Activated T-cell treated with anti-CD3 and anti-CD28 coated beads, Interleukin-2, amount 50 U/mL, for 24 hours (primary cell): Measurements from ENCODE around the gene TOM1L2.

Source experiments
- DNase-seq: peaks from one replicate; pipeline ENCODE4 v3.0.0-alpha.2; 2020
- H3K27ac Mint-ChIP-seq: 2 replicates; pipeline ENCODE4 v1.8.0; 2020; ENCODE audit warnings: mild to moderate bottlenecking, mixed read lengths
- H3K27me3 Mint-ChIP-seq: 2 replicates; pipeline ENCODE4 v1.8.0; 2020; ENCODE audit warnings: mixed read lengths
- H3K36me3 Mint-ChIP-seq: 2 replicates; pipeline ENCODE4 v1.8.0; 2020; ENCODE audit warnings: low read depth, mixed read lengths
- H3K4me1 Mint-ChIP-seq: 2 replicates; pipeline ENCODE4 v1.8.0; 2020; ENCODE audit warnings: low read depth, mixed read lengths
- H3K4me3 Mint-ChIP-seq: 2 replicates; pipeline ENCODE4 v1.8.0; 2020; ENCODE audit warnings: mild to moderate bottlenecking, moderate library complexity, mixed read lengths
- H3K9me3 Mint-ChIP-seq: 2 replicates; pipeline ENCODE4 v1.8.0; 2020; ENCODE audit warnings: mixed read lengths

Gene TOM1L2

DNA sequence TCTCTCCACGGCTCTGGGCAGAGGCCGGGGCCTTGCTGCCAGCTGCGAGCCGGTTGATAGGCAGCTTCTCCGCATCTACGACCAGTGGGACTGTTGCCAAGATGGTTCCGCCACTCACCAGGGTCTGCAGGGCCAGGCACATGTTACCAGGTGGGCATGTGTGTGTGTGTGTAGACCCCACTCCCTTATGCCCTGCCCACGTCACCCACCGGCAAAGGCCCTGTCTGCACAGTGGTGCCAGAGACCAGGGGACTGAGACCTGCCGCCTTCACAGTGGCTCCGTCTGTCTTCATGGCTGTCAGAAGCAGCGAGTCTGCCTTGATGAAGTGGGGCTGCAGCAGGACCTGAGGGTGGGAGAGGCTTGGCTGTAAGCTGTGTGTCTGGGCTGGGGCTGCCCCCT is 153.1 kb downstream of the TOM1L2 start:
- no peak overlapping the region for H3K4me3 Mint-ChIP-seq
- no peak for DNase-seq
- H3K27me3 Mint-ChIP-seq = no peaks in the 10 kb centered on the region
- peaks cover 55% of the 10 kb centered on the region for H3K4me1 Mint-ChIP-seq
- peaks cover 84% of the 10 kb centered on the region for H3K36me3 Mint-ChIP-seq
- peak overlapping the region; percentile 52 for H3K27ac Mint-ChIP-seq
- H3K9me3 Mint-ChIP-seq = no peaks in the 10 kb centered on the region

DNA sequence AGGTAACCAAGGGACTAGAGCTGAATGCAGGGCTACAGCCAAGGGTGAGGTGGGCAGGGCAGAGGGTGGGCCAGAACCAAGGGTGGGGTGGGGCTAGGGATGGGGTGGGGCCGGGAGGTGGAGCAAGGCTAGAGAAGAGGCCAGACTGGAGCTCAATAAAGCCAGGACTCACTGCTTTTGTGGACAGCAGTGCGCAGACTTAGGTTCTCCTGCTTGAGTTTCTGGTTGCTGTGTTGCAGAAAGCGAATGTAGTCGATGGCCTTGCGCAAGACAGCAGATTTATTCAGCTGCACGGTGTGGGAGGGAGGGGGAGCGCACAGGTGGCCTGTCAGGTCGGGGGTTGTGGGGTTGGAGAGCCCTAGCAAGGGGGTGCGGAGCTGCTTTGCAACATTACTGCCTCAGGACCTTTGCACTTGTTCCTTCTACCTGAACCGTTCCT is 154.1 kb downstream of the TOM1L2 start:
- H3K27me3 Mint-ChIP-seq = no peaks in the 10 kb centered on the region
- peaks cover 50% of the 10 kb centered on the region for H3K4me1 Mint-ChIP-seq
- no peak overlapping the region for H3K4me3 Mint-ChIP-seq
- no peaks in the 10 kb centered on the region for H3K9me3 Mint-ChIP-seq
- DNase-seq = no peak
- H3K27ac Mint-ChIP-seq = no peak overlapping the region
- peaks cover 89% of the 10 kb centered on the region for H3K36me3 Mint-ChIP-seq

DNA sequence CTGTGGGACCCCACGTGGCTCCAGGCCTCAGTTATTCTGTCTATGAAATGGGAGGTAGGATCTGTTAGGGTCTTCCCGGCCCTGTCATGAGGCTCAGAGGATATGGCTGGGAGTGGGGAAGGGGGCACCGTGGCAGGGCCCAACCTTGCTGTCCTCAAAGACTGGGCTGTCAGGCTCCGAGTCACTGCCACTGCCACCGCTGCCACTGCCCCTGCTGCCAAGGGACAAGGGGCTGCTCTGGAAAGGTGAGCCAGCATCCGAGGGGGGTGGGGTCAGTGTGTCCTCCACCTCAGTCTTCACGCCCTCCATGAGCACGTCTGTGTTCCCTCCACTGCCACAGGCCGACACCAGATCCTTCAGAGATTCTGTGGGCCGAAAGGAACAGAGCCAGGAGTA is 154.7 kb downstream of the TOM1L2 start:
- no peaks in the 10 kb centered on the region for H3K9me3 Mint-ChIP-seq
- no peak overlapping the region for H3K27ac Mint-ChIP-seq
- peaks cover 48% of the 10 kb centered on the region for H3K4me1 Mint-ChIP-seq
- H3K27me3 Mint-ChIP-seq = no peaks in the 10 kb centered on the region
- no peak overlapping the region for H3K4me3 Mint-ChIP-seq
- DNase-seq = no peak
- H3K36me3 Mint-ChIP-seq = peaks cover 88% of the 10 kb centered on the region

DNA sequence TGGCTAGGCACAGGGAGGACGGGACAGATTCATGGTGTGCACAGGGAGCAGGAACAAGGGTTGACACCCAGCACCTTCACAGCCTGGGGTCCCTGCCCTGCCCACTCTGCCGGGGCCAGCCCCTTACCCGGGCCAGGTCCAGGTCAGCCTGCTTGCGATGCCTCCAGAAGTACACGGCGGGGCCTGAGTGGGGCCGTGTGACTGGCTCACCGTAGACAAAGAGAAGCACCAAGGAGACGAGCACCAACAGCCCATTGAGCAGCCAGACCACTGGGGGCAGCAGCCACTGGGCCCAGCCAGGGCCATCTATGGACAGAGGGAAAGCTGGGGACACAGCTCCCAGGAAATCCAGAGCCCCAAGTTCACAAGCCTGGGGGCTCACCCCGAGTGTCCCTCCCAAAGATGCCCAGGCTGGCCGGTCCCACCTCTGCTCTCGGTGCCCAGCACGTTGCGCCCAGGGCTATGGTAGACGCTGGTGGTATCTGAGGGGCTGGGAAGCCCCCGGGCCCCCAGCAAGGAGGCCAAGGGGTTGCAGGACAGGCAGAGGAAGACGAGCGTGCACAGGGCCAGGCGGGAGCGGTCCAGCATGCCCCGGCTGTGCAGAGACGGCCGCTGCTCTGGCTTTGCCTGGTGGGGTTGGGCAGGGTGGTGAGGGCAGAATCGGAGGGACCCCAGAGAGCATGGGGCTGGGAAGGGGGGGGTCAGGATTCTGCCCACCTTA is 155.2 kb downstream of the TOM1L2 start:
- DNase-seq = no peak
- peaks cover 47% of the 10 kb centered on the region for H3K4me1 Mint-ChIP-seq
- H3K27ac Mint-ChIP-seq = no peak overlapping the region
- no peak overlapping the region for H3K4me3 Mint-ChIP-seq
- no peaks in the 10 kb centered on the region for H3K27me3 Mint-ChIP-seq
- H3K36me3 Mint-ChIP-seq = peaks cover 87% of the 10 kb centered on the region
- no peaks in the 10 kb centered on the region for H3K9me3 Mint-ChIP-seq

DNA sequence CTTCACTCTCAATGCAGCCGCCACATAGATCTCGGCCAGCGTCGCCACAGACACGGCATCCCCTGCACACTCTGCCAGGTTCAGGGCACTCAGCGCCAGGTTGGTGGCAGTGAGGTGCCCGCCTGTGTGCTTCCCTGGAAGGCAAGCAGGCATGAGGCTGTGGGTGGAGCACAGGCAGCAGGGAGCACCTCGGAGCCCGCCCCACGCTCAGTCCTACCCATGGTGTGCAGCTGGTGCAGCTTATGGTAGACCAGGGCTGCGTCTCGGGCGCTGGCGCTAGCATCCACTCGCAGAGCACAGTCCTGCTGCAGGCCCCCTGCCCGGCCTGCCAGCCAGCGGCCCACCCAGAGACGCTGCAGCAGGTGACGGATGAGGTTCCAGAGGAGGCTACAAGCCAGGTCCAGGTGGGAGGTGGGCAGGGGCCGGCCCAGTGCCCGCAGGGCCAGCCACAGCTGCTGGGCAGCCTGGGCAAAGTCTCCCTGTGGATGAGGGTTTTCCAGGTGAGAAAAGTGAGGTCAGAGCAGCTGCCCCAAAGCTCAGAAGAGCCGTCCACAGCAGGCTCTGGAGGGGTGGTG is 155.9 kb downstream of the TOM1L2 start:
- Mint-ChIP-seq H3K9me3 (no peaks in the 10 kb centered on the region), H3K27ac (no peak overlapping the region), H3K4me1 (peaks cover 45% of the 10 kb centered on the region), H3K36me3 (peaks cover 88% of the 10 kb centered on the region), H3K4me3 (no peak overlapping the region), H3K27me3 (no peaks in the 10 kb centered on the region)
- DNase-seq = no peak

DNA sequence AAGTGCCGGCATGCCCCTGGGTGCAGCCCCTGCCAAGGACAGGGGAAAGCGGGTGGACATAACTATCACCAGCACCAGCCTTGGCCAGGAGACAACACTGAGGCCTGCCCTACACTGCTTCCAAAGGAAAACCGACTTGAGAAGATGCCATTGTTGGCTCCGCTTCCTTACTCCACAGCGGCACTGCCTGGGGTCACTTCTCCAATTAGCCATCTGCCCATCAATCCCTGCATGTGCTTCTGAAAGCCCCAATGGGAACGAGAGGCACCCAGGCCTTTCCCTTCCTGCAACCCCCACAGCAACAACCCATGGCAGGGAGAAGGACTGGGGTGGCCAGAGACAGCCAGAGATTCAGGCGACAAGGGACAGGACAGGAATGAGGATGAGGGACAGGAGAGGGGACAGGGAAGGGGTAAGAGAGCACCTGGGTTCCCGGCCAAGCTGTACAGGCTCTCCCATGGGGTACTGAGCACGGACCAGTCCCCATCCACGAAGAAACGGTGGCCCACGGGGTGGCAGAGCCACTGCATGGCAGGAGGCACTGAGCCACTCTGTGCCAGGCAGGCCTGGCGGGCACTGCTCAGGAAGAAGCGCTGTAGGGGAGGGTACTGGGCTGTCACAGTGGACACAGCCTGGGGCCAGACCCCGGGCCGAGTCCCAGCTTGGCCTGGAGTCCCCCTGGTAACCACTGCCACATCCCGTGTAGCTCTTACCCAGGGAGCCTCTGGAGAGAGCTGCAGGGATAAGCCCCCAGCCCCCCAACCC is 156.6 kb downstream of the TOM1L2 start:
- Mint-ChIP-seq H3K36me3 (peaks cover 89% of the 10 kb centered on the region), H3K9me3 (no peaks in the 10 kb centered on the region), H3K27ac (peak overlapping the region; percentile 77), H3K27me3 (no peaks in the 10 kb centered on the region), H3K4me3 (no peak overlapping the region), H3K4me1 (peaks cover 38% of the 10 kb centered on the region)
- no peak for DNase-seq

DNA sequence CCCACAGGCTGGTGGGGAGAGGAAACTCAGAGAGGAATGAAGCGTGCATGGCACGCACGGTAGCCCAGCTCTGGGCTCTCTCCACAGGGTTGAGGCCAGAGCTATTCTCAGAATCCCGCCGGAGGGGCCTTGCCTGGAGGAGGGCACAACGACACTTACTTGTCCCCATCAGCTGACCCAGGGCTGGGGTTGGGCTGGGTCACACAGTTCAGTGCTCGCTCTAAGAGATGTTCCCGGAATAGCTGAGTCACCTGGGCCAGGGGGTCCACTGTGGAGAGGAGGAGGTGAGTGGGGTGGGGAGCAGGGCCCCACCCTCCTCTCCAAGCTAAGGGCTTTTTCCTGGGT is 157.2 kb downstream of the TOM1L2 start:
- Mint-ChIP-seq H3K4me3 (no peak overlapping the region), H3K4me1 (peaks cover 32% of the 10 kb centered on the region), H3K9me3 (no peaks in the 10 kb centered on the region), H3K36me3 (peaks cover 88% of the 10 kb centered on the region), H3K27me3 (no peaks in the 10 kb centered on the region), H3K27ac (peak overlapping the region; percentile 77)
- no peak for DNase-seq

DNA sequence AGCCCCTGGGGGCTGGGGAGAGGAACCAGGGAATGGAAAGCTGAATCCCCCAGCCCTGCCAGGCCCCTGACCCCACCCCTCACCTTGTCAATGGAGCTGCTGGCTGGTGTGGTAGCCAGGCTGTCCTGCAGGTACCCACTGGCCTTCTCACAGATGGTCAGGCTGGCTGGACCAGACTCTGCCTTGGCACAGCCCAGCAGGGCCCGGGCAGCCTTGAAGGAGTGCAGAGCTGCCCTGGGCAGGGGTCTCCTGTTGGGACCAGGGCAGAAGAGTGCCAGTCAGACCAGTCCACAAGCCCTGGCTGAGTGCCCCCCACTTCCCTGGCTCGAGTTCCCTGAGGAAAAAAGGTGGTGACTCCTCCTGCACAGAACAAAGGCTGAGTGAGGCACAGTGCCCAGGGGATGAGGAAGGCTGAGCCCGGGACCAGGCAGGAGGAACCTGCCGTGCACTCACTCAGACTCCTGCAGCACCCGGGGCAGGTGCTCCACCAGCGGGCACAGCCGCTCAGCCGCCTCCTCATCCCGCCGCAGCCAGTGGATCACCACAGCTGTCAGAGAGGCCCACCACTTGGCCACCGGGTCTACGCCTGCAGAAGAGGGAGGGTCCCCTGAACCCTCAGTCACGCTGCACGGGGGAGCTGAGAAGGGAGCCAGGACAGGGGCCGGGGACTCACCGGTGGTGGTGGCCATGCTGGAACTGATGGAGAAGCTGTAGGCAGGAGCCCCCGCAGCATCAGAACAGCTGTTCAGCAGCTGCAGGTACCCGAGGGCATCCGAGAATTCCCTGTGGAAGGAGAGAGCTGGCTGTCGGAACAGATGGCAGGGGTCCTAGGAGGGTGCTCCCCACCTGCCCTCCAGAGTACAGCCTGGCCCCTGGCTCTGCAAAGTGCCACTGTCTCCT is 157.8 kb downstream of the TOM1L2 start:
- Mint-ChIP-seq H3K27ac (peak overlapping the region; percentile 77), H3K9me3 (no peaks in the 10 kb centered on the region), H3K36me3 (peaks cover 82% of the 10 kb centered on the region), H3K4me1 (peaks cover 26% of the 10 kb centered on the region), H3K27me3 (no peaks in the 10 kb centered on the region), H3K4me3 (no peak overlapping the region)
- DNase-seq = no peak

DNA sequence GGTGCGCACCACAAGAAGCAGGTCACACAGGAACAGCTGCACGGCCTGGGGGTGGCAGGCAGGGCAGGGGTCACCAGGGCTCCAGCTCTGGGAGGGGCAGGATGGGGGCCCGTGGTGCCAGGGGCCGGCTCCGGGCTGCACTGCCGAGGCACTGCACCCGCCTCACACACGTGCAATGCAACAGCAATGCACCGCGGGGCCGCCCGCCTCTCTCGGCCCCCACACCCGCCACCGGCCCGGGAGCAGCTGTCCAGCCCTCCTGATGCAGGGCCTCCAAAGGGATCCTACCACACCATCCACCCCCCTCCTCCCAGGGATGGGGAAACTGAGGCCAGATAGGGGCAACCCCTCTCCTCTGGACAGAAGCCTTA is 158.5 kb downstream of the TOM1L2 start:
- Mint-ChIP-seq H3K9me3 (no peaks in the 10 kb centered on the region), H3K27ac (no peak overlapping the region), H3K4me1 (peaks cover 25% of the 10 kb centered on the region), H3K4me3 (no peak overlapping the region), H3K27me3 (no peaks in the 10 kb centered on the region), H3K36me3 (peaks cover 76% of the 10 kb centered on the region)
- no peak for DNase-seq

DNA sequence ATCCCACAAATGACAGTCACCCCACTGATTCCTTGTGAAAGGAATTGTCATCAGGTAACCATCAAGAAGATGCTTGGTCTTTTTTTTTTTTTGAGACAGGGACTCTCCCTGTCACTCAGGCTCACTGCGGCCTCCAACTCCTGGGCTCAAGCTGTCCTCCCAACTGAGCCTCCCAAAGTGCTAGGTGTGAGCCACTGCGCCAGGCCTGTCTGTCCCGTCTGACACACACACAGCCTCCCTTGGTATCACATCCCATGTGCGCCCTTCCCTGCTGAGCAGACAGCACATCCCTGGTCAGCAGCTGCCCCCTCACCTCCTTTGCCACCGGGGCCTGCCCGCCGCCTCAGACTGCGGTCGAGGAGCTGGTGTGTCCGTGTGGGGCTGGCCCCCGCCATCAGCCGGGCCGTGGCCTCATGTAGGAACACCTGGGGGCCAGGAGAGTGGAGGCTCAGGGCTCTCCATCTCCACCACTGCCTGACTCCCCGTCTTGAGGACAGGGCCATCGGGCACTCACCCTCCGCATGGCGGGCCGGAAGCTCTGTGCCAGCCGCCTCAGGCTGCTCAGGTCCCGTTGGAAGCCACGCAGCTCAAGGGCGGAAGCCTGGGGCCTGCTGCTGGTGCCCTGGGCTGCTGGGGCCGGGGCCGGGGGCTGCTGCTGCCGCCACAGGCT is 159.0 kb downstream of the TOM1L2 start:
- Mint-ChIP-seq H3K36me3 (peaks cover 73% of the 10 kb centered on the region), H3K27me3 (no peaks in the 10 kb centered on the region), H3K9me3 (no peaks in the 10 kb centered on the region), H3K4me1 (peaks cover 23% of the 10 kb centered on the region), H3K27ac (peak overlapping the region; percentile 76), H3K4me3 (no peak overlapping the region)
- no peak for DNase-seq

DNA sequence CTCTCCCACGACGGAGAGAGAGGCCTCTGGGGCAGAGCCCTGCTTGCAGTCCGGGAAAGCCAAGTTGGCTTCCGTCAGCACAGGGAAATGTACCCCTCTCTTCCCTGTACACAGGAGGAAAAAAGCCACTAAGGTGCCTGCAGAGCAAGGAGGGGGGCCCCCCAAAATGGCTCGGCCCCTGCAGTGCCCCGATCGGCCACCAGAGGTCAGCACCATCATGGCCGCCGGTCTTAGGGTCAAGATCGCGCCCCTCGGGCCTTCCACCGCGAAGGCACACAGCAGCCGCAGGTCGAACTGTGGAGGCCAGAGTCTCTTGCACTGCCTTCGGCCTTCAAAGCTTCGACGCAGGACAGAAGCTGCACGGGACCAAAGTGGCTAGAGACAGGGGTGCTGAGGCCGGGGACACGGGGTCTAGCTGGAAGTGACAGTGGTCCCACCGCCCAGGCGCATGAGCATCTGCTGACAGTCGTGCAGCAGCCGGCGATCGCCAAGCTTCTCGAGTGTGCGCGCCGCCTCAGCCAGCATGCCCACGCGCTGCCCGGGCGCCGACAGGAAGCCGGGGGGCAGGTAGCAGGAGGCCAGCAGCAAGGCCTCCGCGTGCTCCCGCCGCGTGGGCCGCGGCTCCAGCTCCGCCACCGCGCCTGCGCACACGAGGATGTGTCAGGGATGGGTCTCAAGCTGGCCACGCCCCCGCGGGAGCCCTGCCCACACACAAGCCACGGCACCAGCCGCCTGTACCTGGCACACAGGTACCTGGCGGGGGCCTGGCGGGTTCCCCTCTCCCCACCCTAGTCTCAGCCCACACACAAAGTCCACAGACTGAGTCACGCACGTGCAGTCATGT is 159.8 kb downstream of the TOM1L2 start:
- no peak overlapping the region for H3K4me3 Mint-ChIP-seq
- H3K27ac Mint-ChIP-seq = peak overlapping the region; percentile 76
- peaks cover 23% of the 10 kb centered on the region for H3K4me1 Mint-ChIP-seq
- no peaks in the 10 kb centered on the region for H3K9me3 Mint-ChIP-seq
- H3K27me3 Mint-ChIP-seq = no peaks in the 10 kb centered on the region
- peak; percentile 85 for DNase-seq
- peaks cover 66% of the 10 kb centered on the region for H3K36me3 Mint-ChIP-seq

DNA sequence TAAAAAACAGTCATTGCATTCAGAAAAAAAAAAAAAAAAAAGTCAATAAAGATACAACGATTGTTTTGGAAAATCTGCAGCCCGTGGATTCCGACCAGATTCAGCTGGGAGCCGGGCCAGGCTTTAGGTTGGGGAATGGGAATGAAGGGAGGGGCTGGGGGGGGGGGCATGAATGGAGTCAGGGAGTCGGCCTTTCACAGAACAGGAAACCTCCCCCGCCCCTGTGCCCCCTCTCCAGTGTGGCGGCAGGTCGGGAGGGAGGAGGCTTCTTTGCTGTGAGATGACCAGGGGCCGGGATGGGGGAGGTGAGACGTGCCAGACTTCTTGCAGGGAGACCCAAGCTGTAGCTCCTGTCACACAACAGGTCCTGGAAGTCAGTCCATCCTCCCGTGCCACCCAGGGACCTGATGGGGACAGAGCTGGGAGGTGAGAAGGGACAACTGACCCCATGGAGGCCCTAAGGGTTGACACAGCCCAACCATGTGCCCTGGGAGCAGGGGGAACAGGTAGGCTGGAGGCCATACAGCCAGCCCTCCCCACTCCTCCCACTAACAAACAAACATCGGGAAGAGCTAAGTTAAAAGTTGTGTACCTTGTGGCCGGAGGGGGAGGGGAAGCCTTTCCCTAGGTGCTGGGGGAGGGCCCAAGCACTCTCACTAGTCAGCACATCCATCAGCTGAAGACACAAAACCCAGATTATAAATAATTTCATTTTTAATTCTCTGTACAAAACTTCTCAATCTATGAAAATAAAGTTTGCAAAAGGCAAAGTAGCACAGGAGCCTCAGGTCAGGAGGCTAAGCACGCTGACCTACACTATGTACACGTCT is 160.6 kb downstream of the TOM1L2 start:
- no peak for DNase-seq
- Mint-ChIP-seq H3K4me1 (peaks cover 23% of the 10 kb centered on the region), H3K9me3 (no peaks in the 10 kb centered on the region), H3K27ac (peak overlapping the region; percentile 51), H3K4me3 (no peak overlapping the region), H3K36me3 (peaks cover 58% of the 10 kb centered on the region), H3K27me3 (no peaks in the 10 kb centered on the region)

DNA sequence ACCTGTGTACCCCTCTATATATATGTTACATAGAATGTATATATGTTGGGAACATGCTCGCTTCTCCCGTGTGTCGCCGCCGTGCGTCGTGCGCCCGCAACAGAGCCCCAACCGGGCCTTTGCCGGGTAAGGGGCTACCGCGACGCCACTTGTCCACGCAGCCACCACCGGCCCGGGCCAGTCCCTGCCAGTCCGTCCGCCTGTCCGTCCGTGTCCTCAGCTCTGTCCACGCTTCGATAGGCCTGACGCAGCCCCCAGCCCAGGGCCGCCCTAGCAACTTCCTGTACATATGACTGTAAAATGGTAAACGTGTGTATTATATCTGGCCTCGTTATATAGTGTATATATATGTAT is 161.3 kb downstream of the TOM1L2 start:
- Mint-ChIP-seq H3K4me1 (peaks cover 23% of the 10 kb centered on the region), H3K4me3 (no peak overlapping the region), H3K27me3 (no peaks in the 10 kb centered on the region), H3K9me3 (no peaks in the 10 kb centered on the region), H3K27ac (no peak overlapping the region), H3K36me3 (peaks cover 56% of the 10 kb centered on the region)
- DNase-seq = no peak
